Gastroesophageal sphincter (tissue), 3 donors: ENCODE measurements around the gene EPHA2.

Experiments used
- POLR2A ChIP-seq, 2 donors: fragments of 450-650 bp; IDR thresholded peaks; one replicate each; pipeline ENCODE4 v1.6.1; 2017; ENCODE audit warnings: antibody characterized with exemption in 2 of 2, mild to moderate bottlenecking in 2 of 2, moderate library complexity in 1 of 2
- POLR2AphosphoS5 ChIP-seq: sonication (generic); formaldehyde crosslinking; IDR thresholded peaks from one replicate; pipeline ENCODE4 v1.6.1; 2017; ENCODE audit warnings: antibody characterized with exemption
- TF ChIP-seq, protein P1 (sequence below), 4 experiments: fragments of 200-600 bp in 2 of 4; fragments of 450-650 bp in 2 of 4; sonication (generic) in 1 of 4; IDR thresholded peaks; one replicate each; pipeline ENCODE4 v1.5.1; 2017 to 2019; ENCODE audit warnings: antibody characterized with exemption in 4 of 4, mild to moderate bottlenecking in 2 of 4, moderate library complexity in 2 of 4

DNA sequence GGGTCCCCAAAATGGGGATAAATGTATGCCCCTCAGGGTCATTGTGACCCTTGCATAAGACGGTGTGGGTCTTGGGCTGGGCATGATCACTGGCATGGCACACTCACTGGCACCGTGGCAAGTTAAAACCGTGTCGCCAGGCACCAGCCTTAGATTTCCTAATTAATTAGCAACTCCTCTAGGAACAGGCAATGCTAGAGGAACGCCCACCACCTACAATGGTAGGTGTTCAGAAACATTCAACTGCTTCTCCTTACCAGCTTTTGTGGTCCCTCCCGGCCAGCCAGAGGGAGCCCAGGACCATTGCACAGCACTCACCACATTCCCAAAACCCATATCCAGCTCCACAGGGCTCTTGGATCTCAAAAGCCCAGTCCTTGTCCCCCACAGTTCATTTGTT, 36.4 kb downstream of the EPHA2 start:
- TF ChIP-seq, protein P1, sequence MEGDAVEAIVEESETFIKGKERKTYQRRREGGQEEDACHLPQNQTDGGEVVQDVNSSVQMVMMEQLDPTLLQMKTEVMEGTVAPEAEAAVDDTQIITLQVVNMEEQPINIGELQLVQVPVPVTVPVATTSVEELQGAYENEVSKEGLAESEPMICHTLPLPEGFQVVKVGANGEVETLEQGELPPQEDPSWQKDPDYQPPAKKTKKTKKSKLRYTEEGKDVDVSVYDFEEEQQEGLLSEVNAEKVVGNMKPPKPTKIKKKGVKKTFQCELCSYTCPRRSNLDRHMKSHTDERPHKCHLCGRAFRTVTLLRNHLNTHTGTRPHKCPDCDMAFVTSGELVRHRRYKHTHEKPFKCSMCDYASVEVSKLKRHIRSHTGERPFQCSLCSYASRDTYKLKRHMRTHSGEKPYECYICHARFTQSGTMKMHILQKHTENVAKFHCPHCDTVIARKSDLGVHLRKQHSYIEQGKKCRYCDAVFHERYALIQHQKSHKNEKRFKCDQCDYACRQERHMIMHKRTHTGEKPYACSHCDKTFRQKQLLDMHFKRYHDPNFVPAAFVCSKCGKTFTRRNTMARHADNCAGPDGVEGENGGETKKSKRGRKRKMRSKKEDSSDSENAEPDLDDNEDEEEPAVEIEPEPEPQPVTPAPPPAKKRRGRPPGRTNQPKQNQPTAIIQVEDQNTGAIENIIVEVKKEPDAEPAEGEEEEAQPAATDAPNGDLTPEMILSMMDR (IDR thresholded peaks at IDR 0.05): no peak
- no peak for TF ChIP-seq POLR2AphosphoS5
- TF ChIP-seq POLR2A (IDR thresholded peaks at IDR 0.05): no peak
